NCI-H526 (cell line): Measurements from ENCODE around the gene COL27A1.

Experiments
- DNase-seq, 2 experiments: peaks; one replicate each; lab custom pipeline; 2025; lab: John Stamatoyannopoulos, UW

Gene COL27A1

GRCh38 chr9:114149181-114149580 is 6.2 kb upstream of the COL27A1 start:
- no peak for DNase-seq

GRCh38 chr9:114149765-114150340 is 5.5 kb upstream of the COL27A1 start:
- DNase-seq: no peak

- DNase-seq: no peak
Observed at GRCh38 chr9:114150608-114151007, 4.7 kb upstream of the COL27A1 start.

GRCh38 chr9:114151426-114151956 is 3.8 kb upstream of the COL27A1 start:
- peak in 1 of 2 experiments; percentile 40 for DNase-seq

- DNase-seq: peak; percentile 69 to 87
Observed at GRCh38 chr9:114153761-114154599, 1.4 kb upstream of the COL27A1 start.

- peak in 1 of 2 experiments; percentile 67 for DNase-seq
Observed at GRCh38 chr9:114154600-114155102, 686 bp upstream of the COL27A1 start.

- DNase-seq: peak in 1 of 2 experiments; percentile 41
Observed at GRCh38 chr9:114155995-114156656, 789 bp downstream of the COL27A1 start.

GRCh38 chr9:114156657-114157421 is 1.5 kb downstream of the COL27A1 start:
- peak in 1 of 2 experiments; percentile 59 for DNase-seq

GRCh38 chr9:114157516-114158176 is 2.3 kb downstream of the COL27A1 start:
- no peak for DNase-seq

GRCh38 chr9:114158482-114159130 is 3.3 kb downstream of the COL27A1 start:
- no peak for DNase-seq

GRCh38 chr9:114159691-114160090 is 4.4 kb downstream of the COL27A1 start:
- DNase-seq: peak in 1 of 2 experiments; percentile 29

- no peak for DNase-seq
Observed at GRCh38 chr9:114161513-114161912, 6.2 kb downstream of the COL27A1 start.

- no peak for DNase-seq
Observed at GRCh38 chr9:114163517-114163951, 8.2 kb downstream of the COL27A1 start.

- no peak for DNase-seq
Observed at GRCh38 chr9:114164191-114164794, 9.0 kb downstream of the COL27A1 start.

- DNase-seq: no peak
Observed at GRCh38 chr9:114165407-114166102, 10.2 kb downstream of the COL27A1 start.

- DNase-seq: no peak
Observed at GRCh38 chr9:114166103-114166470, 10.8 kb downstream of the COL27A1 start.

- DNase-seq: no peak
Observed at GRCh38 chr9:114166614-114167572, 11.6 kb downstream of the COL27A1 start.

GRCh38 chr9:114167591-114168091 is 12.3 kb downstream of the COL27A1 start:
- no peak for DNase-seq
